Lower leg skin (tissue), 4 donors: ENCODE measurements around the gene TBCEL. TPM values are rescaled to one million over a fixed set of nuclear protein-coding genes. Genes with fewer than 3 reads are reported as not detected.
"Not testable (repeated sequence)": the region's sequence is repeated elsewhere in the genome, so short reads cannot be mapped to it uniquely, and the experiment has no call there.

ENCODE experiments used
- DNase-seq, 2 donors: peaks; one replicate each; pipeline ENCODE4 v3.0.0-alpha.2; 2019; ENCODE audit warnings: low spot score in 2 of 2
- H3K4me3 ChIP-seq: fragments of 200-600 bp; sonication (generic); 2 replicates; pipeline ENCODE4 v1.5.1; 2017; ENCODE audit warnings: mild to moderate bottlenecking, low read depth; ENCODE audit not compliant: poor library complexity, severe bottlenecking
- POLR2A ChIP-seq, 2 donors: fragments of 450-650 bp; IDR thresholded peaks; one replicate each; pipeline ENCODE4 v1.6.1; 2016 to 2017; ENCODE audit warnings: antibody characterized with exemption in 2 of 2, mild to moderate bottlenecking in 1 of 2, moderate library complexity in 1 of 2
- WGBS, 2 donors: methylation state at CpG; one replicate each; pipeline ENCODE4 v1.1.5; 2018; 5-methylcytosine and 5-hydroxymethylcytosine counted together
- intact Hi-C: fragments of 100-400 bp; cut with DNase I; formaldehyde crosslinking; loops from one replicate; pipeline ENCODE4 v1.15.0; 2023; ENCODE audit warnings: low total_unique reads
- total RNA-seq, 4 donors: library from RNA; depleted of rRNA; stranded (reverse); fragments of >200 nt; gene quantifications; one replicate each; pipeline ENCODE4 v1.1.0, GENCODE V29; 2016
- TF ChIP-seq, protein P1 (sequence below), 3 donors: fragments of 450-650 bp; IDR thresholded peaks; one replicate each; pipeline ENCODE4 v1.5.1; 2016; ENCODE audit warnings: antibody characterized with exemption in 3 of 3, mild to moderate bottlenecking in 3 of 3, moderate library complexity in 2 of 3

Gene TBCEL
- total RNA-seq, 4 donors from 2014 or later, result 6.4 to 11.2 (median 10.8) TPM

DNA sequence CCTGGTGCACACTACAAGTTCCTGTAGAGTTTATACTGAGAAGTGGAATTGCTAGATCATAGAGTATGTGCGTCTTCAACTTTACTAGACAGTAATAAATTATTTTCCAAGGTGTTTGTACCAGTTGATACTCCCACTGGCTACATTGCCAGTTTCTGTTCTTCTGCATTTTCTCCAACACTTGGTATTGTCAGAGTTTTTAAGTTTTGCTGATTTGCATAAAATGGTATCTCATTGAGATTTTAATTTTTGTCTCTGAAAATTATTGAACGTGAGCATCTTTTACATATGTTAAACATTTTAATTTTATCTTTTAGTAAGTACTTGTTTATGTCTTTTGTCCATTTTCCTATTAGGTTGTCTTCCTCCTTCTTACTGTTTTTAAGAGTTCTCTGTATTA lies 7.3 kb downstream of the TBCEL start:
- intact Hi-C loops, result no loop called here

DNA sequence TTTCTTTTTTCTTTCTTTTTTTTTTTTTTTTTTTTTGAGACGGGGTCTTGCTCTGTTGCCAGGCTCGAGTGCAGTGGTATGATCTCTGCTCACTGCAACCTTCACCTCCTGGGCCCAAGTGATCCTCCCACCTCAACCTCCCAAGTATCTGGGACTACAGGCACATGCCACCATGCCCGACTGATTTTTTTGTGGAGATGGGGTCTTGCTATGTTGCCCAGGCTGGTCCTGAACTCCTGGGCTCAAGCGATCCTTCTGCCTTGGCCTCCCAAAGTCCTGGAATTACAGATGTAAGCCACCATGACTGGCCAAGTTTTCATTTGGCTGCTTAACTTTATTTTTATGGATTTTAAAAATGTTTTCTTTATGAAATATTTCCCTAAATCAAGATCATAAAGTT lies 7.7 kb downstream of the TBCEL start:
- H3K4me3 ChIP-seq, DNase-seq, intact Hi-C loops: not testable (repeated sequence)
- 95 to 96% methylated on average over 4 of the region's 4 CpGs for WGBS, 2 donors

More for the DNA sequence above, 7.3 kb downstream of the TBCEL start:
- no peak overlapping the region for H3K4me3 ChIP-seq
- TF ChIP-seq, protein P1, sequence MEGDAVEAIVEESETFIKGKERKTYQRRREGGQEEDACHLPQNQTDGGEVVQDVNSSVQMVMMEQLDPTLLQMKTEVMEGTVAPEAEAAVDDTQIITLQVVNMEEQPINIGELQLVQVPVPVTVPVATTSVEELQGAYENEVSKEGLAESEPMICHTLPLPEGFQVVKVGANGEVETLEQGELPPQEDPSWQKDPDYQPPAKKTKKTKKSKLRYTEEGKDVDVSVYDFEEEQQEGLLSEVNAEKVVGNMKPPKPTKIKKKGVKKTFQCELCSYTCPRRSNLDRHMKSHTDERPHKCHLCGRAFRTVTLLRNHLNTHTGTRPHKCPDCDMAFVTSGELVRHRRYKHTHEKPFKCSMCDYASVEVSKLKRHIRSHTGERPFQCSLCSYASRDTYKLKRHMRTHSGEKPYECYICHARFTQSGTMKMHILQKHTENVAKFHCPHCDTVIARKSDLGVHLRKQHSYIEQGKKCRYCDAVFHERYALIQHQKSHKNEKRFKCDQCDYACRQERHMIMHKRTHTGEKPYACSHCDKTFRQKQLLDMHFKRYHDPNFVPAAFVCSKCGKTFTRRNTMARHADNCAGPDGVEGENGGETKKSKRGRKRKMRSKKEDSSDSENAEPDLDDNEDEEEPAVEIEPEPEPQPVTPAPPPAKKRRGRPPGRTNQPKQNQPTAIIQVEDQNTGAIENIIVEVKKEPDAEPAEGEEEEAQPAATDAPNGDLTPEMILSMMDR (IDR thresholded peaks at IDR 0.05), result no peak
- no peak for TF ChIP-seq POLR2A (IDR thresholded peaks at IDR 0.05)
- DNase-seq, result no peak
- 92 to 97% methylated on average over 2 of the region's 2 CpGs for WGBS, 2 donors

DNA sequence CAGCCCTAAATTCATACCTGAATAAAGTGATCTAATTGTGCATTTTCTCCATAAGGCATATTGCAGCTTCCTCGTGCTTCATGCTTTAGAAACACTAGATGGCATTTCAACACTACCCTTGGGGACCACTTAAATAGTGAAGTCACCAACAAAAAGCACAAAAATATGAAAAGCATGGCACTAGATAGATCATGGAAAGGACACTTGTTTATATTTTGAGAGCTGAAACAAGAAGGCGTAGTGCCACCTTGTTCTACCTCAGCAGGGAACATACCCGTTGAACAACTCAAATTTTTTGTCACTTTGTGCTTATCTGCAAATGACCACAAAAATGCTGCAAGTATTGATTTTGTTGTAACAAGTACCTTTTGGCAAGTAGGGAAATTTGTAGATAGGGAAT lies 8.6 kb downstream of the TBCEL start:
- 94% methylated on average over 3 of the region's 3 CpGs for WGBS, 2 donors
- no peak for TF ChIP-seq POLR2A (IDR thresholded peaks at IDR 0.05)
- TF ChIP-seq, protein P1 (IDR thresholded peaks at IDR 0.05), result no peak
- no peak for DNase-seq

DNA sequence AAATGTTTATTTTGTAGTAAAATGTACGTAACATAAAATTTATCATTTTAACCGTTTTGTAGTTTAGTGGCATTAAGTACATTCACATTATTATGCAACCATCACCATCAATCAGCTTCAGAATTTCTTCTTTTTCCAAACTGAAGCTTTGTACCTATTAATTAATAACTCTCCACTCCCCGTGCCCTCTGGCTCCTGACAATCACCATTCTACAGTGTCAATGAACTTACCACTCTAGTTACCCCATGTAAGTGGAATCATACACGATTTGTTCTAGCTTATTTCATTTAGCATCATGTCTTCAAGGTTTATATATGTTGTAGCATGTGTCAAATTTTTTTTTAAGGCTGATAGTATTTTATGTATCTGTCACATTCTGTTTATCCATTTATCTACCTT lies 9.7 kb downstream of the TBCEL start:
- no peak for DNase-seq
- WGBS, 2 donors, result 94 to 95% methylated on average over 4 of the region's 4 CpGs
- H3K4me3 ChIP-seq, result no peak overlapping the region
- TF ChIP-seq, protein P1 (IDR thresholded peaks at IDR 0.05), result no peak
- no peak for TF ChIP-seq POLR2A (IDR thresholded peaks at IDR 0.05)
- intact Hi-C loops, result no loop called here

More for the DNA sequence above, 8.6 kb downstream of the TBCEL start:
- intact Hi-C loops, result no loop called here
- H3K4me3 ChIP-seq, result no peak overlapping the region

DNA sequence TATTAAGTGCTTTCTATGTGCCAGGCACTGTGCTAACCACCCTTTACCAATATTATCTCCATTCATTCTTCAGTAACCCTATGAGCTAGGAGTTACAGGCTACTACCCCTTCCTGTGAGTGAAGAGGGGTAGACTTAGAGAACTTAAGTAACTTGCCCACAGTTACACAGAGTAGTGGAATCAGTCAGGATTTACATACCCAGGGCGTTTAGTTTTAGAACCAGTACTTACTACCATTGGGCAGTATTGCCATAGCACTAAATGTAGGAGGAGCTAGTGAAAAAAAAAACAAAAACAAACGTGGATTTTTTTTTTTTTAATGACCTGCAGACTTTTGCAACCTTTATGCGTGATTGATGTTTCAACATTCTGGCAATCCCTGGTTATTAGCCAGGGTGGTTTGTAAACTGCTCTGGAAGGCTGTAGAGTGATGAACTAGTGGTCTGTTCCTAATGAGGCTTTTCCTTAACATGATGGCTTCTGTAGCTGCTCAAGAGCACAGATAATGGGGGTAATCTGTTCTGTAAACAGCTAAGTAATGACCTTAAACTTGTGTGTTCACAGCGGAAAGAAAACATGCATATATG lies 11.4 kb downstream of the TBCEL start:
- WGBS, 2 donors, result 60 to 66% methylated on average over 4 of the region's 4 CpGs
- TF ChIP-seq POLR2A (IDR thresholded peaks at IDR 0.05), result no peak
- TF ChIP-seq, protein P1 (IDR thresholded peaks at IDR 0.05), result no peak
- no peak overlapping the region for H3K4me3 ChIP-seq
- intact Hi-C loops, result no loop called here
- no peak for DNase-seq

DNA sequence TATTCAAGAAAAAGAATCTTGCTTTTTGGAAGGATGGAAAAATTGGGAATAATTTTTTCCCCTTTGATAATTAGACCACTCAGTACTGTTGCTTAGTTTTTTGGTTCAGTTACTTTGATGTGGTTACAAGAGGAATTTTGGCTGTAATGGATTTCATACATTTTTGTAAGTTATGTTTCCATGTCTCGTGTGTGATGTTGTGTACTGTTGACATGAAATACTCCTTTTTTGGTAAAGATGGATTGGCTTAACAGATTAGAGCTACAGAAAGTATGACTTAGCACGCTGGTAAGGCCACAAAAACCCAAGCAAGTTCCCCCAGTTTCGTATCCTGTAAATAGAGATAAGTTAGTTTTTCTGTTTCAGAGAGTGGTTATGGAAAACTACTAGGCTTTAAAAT lies 11.9 kb downstream of the TBCEL start:
- no peak for DNase-seq
- TF ChIP-seq, protein P1 (IDR thresholded peaks at IDR 0.05), result no peak
- TF ChIP-seq POLR2A (IDR thresholded peaks at IDR 0.05), result no peak
- intact Hi-C loops, result no loop called here
- H3K4me3 ChIP-seq, result no peak overlapping the region
- WGBS, 2 donors, result 54 to 72% methylated on average over 3 of the region's 3 CpGs
